HG03460 (cell line): ENCODE data around the gene SLC43A1.

Experiments used
- ATAC-seq: cut with Tn5 transposase; IDR thresholded peaks from one replicate; pipeline ENCODE4 v1.9.1; 2021; ENCODE audit not compliant: unreplicated experiment

The SLC43A1 gene

DNA sequence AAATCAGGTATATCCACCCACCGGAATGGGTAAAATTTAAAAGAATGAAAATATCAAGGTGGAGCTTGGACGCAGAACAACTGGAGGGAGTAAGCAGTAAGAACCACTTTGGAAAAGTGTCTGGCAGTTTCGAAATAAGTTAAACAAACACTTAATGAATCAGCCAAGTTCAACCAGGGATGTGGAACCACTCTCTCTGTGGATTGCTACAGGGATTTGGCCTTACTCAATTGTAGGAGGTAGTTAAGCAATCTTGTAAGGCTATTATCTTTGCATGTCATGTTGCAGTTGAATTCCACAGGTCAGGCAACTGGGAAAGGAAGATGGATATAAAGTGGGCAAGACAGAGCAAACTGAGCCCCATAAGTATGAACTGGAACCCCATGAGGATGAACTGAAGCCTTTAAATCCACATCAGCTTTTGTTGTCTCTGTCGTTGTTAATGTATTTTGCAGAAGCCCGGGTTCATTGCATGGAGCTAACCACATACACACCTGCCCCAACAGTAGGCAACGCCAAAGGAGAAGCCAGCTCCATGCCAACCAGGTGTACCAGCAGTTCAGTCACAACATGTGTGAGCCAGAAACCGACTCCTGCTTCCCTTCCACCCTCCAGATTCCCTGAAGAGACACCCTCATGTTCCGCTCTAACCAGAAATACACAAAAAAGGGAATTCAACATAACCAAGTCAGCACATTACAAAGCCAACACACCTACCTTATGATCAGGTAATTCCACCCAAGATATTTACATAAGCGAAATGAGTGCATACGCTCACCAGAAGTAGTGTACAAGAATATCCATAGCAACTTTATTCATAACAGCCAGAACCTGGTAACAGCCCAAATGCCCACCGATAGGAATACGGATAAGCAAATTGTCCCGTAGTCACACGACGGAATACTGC is 80.6 kb downstream of the SLC43A1 start:
- ATAC-seq: no peak
